GM18858 (cell line): ENCODE data around the gene RBM20.
"Not testable (repeated sequence)": the region's sequence is repeated elsewhere in the genome, so short reads cannot be mapped to it uniquely, and the experiment has no call there.

Experiments used
- ATAC-seq: cut with Tn5 transposase; IDR thresholded peaks from one replicate; pipeline ENCODE4 v1.9.1; 2021; ENCODE audit not compliant: unreplicated experiment

Gene RBM20

GRCh38 chr10:110647136-110647430 lies 2.9 kb downstream of the RBM20 start:
- ATAC-seq = no peak

GRCh38 chr10:110648692-110649346 lies 4.7 kb downstream of the RBM20 start:
- ATAC-seq = no peak

GRCh38 chr10:110649347-110650264 lies 5.5 kb downstream of the RBM20 start:
- ATAC-seq = no peak

GRCh38 chr10:110650265-110650668 lies 6.1 kb downstream of the RBM20 start:
- no peak for ATAC-seq

- ATAC-seq = peak; percentile 66
Measured at GRCh38 chr10:110651044-110651958, 7.2 kb downstream of the RBM20 start.

GRCh38 chr10:110652475-110653118 lies 8.5 kb downstream of the RBM20 start:
- no peak for ATAC-seq

GRCh38 chr10:110655320-110655719 lies 11.2 kb downstream of the RBM20 start:
- no peak for ATAC-seq

- no peak for ATAC-seq
Measured at GRCh38 chr10:110656612-110657011, 12.5 kb downstream of the RBM20 start.

GRCh38 chr10:110657973-110658691 lies 14.0 kb downstream of the RBM20 start:
- no peak for ATAC-seq

- no peak for ATAC-seq
Measured at GRCh38 chr10:110659558-110659957, 15.4 kb downstream of the RBM20 start.

- ATAC-seq = not testable (repeated sequence)
Measured at GRCh38 chr10:110660289-110660688, 16.2 kb downstream of the RBM20 start.

- ATAC-seq = no peak
Measured at GRCh38 chr10:110661292-110661691, 17.2 kb downstream of the RBM20 start.

GRCh38 chr10:110664483-110665420 lies 20.6 kb downstream of the RBM20 start:
- no peak for ATAC-seq

GRCh38 chr10:110666259-110666658 lies 22.1 kb downstream of the RBM20 start:
- ATAC-seq = not testable (repeated sequence)

- no peak for ATAC-seq
Measured at GRCh38 chr10:110666673-110667072, 22.5 kb downstream of the RBM20 start.

- no peak for ATAC-seq
Measured at GRCh38 chr10:110667620-110668343, 23.6 kb downstream of the RBM20 start.

- no peak for ATAC-seq
Measured at GRCh38 chr10:110668443-110668842, 24.3 kb downstream of the RBM20 start.

GRCh38 chr10:110670335-110670734 lies 26.2 kb downstream of the RBM20 start:
- no peak for ATAC-seq
